Neural crest cell (in vitro differentiated cells): ENCODE data around the gene BBOF1. TPM values are rescaled to one million over a fixed set of nuclear protein-coding genes. Genes with fewer than 3 reads are reported as not detected.

Experiments
- DNase-seq: peaks from one replicate; pipeline ENCODE4 v3.0.0; 2021; ENCODE audit warnings: low read depth, mixed read lengths, low spot score
- H3K27ac Mint-ChIP-seq: one replicate; pipeline ENCODE4 v1.8.0; 2021; ENCODE audit warnings: mild to moderate bottlenecking, mixed read lengths; ENCODE audit not compliant: unreplicated experiment
- H3K27me3 Mint-ChIP-seq: 2 replicates; pipeline ENCODE4 v1.8.0; 2021; ENCODE audit warnings: low read depth, mild to moderate bottlenecking, mixed read lengths
- H3K36me3 Mint-ChIP-seq: 2 replicates; pipeline ENCODE4 v1.8.0; 2021; ENCODE audit warnings: low read depth, mild to moderate bottlenecking, mixed read lengths
- H3K4me1 Mint-ChIP-seq: 2 replicates; pipeline ENCODE4 v1.8.0; 2021; ENCODE audit warnings: mixed read lengths
- H3K4me3 Mint-ChIP-seq: one replicate; pipeline ENCODE4 v1.8.0; 2021; ENCODE audit warnings: mild to moderate bottlenecking, mixed read lengths
- H3K9me3 Mint-ChIP-seq: 2 replicates; pipeline ENCODE4 v1.8.0; 2021; ENCODE audit warnings: mixed read lengths
- total RNA-seq: library from RNA; stranded (reverse); gene quantifications from 2 replicates; pipeline ENCODE4 v1.2.1, GENCODE V29; 2021
- TF ChIP-seq, protein P1 (sequence below): fragments of 200-600 bp; sonication (generic); conservative IDR thresholded peaks from 2 replicates; pipeline ENCODE4 v1.5.0; 2021; ENCODE audit warnings: antibody characterized with exemption, mild to moderate bottlenecking

The BBOF1 gene
- total RNA-seq, 1 donor from 2014 or later = 2.7 TPM

DNA sequence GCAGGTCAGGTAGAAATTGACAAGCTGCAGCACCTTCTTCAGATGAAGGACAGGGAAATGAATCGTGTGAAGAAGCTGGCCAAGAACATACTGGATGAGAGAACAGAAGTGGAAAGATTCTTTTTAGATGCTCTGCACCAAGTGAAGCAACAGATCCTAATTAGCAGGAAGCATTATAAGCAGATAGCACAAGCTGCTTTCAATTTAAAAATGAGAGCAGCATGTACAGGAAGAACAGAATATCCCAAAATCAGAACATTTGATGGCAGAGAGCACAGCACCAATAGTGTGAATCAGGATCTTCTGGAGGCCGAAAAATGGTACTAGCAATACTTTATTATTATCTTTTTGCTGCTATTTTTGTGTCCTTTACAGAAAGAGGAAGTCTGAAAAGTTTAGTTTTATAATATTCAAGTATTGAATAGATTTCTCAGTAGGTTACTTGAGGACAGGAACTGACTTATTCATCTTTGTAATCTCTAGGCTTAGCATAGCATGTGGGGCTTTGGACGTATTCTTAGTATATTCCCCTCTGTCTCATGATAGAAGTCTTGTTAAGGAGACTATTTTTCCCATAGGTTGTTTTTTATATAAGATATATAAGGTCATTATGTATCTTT lies 30.8 kb downstream of the BBOF1 start:
- H3K9me3 Mint-ChIP-seq = no peaks in the 10 kb centered on the region
- no peak overlapping the region for H3K27ac Mint-ChIP-seq
- no peak overlapping the region for H3K4me3 Mint-ChIP-seq
- no peaks in the 10 kb centered on the region for H3K4me1 Mint-ChIP-seq
- no peaks in the 10 kb centered on the region for H3K36me3 Mint-ChIP-seq
- DNase-seq = no peak
- no peaks in the 10 kb centered on the region for H3K27me3 Mint-ChIP-seq
- TF ChIP-seq, protein P1, sequence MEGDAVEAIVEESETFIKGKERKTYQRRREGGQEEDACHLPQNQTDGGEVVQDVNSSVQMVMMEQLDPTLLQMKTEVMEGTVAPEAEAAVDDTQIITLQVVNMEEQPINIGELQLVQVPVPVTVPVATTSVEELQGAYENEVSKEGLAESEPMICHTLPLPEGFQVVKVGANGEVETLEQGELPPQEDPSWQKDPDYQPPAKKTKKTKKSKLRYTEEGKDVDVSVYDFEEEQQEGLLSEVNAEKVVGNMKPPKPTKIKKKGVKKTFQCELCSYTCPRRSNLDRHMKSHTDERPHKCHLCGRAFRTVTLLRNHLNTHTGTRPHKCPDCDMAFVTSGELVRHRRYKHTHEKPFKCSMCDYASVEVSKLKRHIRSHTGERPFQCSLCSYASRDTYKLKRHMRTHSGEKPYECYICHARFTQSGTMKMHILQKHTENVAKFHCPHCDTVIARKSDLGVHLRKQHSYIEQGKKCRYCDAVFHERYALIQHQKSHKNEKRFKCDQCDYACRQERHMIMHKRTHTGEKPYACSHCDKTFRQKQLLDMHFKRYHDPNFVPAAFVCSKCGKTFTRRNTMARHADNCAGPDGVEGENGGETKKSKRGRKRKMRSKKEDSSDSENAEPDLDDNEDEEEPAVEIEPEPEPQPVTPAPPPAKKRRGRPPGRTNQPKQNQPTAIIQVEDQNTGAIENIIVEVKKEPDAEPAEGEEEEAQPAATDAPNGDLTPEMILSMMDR = no peak

DNA sequence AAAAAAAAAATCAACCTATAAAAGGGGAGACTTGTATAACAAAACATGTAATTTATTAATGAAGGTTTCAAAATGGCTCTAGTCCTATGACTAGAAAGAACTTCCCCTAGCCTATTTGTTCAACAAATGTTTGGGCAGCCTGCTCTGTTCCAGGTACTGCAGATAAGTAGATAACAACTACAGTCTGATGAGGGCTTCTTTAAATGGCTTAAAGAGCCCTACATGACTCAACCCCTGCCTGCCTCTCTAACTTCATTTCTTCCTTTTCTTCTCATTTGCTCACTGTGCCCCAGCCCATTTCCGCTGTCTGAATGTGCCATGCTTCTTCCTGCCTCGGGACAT lies 43.6 kb downstream of the BBOF1 start:
- TF ChIP-seq, protein P1 = no peak
- H3K9me3 Mint-ChIP-seq = no peaks in the 10 kb centered on the region
- no peaks in the 10 kb centered on the region for H3K27me3 Mint-ChIP-seq
- no peak for DNase-seq
- H3K27ac Mint-ChIP-seq = no peak overlapping the region
- H3K4me3 Mint-ChIP-seq = no peak overlapping the region
- peaks cover 3% of the 10 kb centered on the region for H3K36me3 Mint-ChIP-seq
- no peaks in the 10 kb centered on the region for H3K4me1 Mint-ChIP-seq

DNA sequence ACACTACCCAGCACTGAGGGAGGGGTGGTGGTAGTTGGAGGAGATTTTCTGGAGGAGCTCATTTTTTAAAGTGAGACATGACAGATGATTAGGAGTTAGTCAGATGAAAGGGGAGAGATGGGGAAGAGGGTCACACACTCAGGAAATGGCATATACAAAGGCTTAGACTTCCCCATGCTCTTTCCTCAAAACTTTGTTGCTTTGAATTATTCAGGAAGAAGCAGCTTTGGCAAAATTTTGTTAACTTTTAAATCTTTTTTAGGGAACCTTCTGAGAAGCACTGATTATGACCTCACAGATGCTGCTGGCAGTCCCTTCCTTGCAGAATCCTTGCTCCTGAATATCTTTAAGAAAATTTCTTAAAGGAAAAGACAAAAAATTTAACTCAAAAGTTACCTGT lies 45.3 kb downstream of the BBOF1 start:
- Mint-ChIP-seq H3K27ac (peak overlapping the region; percentile 37), H3K4me3 (no peak overlapping the region), H3K36me3 (peaks cover 3% of the 10 kb centered on the region), H3K4me1 (no peaks in the 10 kb centered on the region), H3K9me3 (no peaks in the 10 kb centered on the region), H3K27me3 (no peaks in the 10 kb centered on the region)
- no peak for DNase-seq
- TF ChIP-seq, protein P1 = no peak

DNA sequence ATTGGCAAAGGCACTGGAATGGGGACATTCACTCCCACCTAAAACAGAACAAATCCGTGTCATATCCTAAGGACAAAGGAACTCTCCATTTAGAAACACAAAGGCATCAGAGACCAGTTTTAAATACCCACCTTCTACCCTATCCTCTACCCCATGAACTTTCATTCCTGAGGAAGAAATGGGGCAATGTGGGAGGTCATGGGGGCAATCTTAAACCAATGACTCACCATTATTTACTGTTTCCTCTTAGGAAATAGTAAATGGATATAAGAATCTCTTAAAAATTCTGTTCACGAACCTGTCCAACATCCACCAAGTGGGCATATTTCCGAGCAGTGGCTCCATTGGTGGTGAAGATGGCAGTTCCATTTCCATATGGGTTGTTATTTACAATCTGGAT lies 45.7 kb downstream of the BBOF1 start:
- Mint-ChIP-seq H3K9me3 (no peaks in the 10 kb centered on the region), H3K27me3 (no peaks in the 10 kb centered on the region), H3K4me1 (no peaks in the 10 kb centered on the region), H3K36me3 (peaks cover 3% of the 10 kb centered on the region), H3K27ac (no peak overlapping the region), H3K4me3 (no peak overlapping the region)
- DNase-seq = no peak
- TF ChIP-seq, protein P1 = no peak

DNA sequence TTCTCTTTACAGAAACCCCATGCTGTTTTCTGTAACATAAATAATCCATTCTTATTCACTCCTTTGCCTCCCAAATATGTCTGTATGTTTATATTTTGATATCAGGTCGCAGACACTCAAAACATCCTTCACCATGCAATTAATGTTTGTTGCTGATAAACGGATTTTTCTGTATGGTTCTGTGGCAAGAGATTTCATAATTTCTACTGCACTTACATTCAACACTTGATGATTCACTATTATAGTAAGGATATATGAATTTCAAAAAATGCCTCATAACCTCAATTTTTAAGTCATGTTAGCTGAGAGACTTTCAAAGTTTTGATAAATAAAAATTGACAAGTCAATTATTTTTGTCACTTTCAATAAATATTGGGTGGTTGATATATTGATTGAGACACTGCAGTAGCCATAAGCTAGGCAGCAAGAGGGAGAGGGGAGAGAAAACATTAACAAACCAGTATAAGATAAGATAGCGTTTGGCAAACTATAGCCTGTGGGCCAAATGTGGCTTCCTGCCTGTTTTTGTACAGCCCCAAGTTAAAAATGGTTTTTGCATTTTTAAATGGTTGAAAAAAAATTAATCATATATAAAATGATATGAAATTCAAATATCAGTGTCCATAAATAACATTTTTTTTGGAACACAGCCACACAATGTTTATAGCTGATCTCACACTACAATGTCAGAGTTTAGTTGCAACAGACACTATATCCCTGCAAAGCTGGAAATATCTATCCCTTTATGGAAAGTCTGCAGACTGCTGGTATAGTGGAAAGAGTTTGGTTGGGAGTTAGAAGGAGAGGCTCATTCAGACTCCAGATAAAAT lies 46.8 kb downstream of the BBOF1 start:
- TF ChIP-seq, protein P1 = no peak
- no peak overlapping the region for H3K4me3 Mint-ChIP-seq
- DNase-seq = no peak
- H3K4me1 Mint-ChIP-seq = no peaks in the 10 kb centered on the region
- no peaks in the 10 kb centered on the region for H3K27me3 Mint-ChIP-seq
- H3K36me3 Mint-ChIP-seq = peaks cover 3% of the 10 kb centered on the region
- no peaks in the 10 kb centered on the region for H3K9me3 Mint-ChIP-seq
- H3K27ac Mint-ChIP-seq = no peak overlapping the region
